Esophagus muscularis mucosa (tissue), 4 donors: Measurements from ENCODE around the gene TBC1D8. TPM values are rescaled to one million over a fixed set of nuclear protein-coding genes. Genes with fewer than 3 reads are reported as not detected.

ENCODE experiments used
- DNase-seq: peaks from one replicate; pipeline ENCODE4 v3.0.0-alpha.2; 2017; ENCODE audit errors: extremely low spot score
- H3K27ac ChIP-seq, 4 donors: fragments of 200-600 bp; sonication (generic); replicated peaks in 1 of 4; 1 replicate in 3 of 4; 2 replicates in 1 of 4; pipeline ENCODE4 v1.5.1; 2016 to 2019; ENCODE audit warnings: mild to moderate bottlenecking in 1 of 4
- H3K27me3 ChIP-seq, 4 donors: fragments of 200-600 bp; sonication (generic); one replicate each; pipeline versions ENCODE4 v1.5.1 to v1.6.0; 2016 to 2019
- H3K36me3 ChIP-seq, 4 donors: fragments of 200-600 bp; sonication (generic); one replicate each; pipeline ENCODE4 v1.5.1; 2016 to 2019
- H3K4me1 ChIP-seq, 4 donors: fragments of 200-600 bp; sonication (generic); one replicate each; pipeline ENCODE4 v1.5.1; 2016 to 2019
- H3K4me3 ChIP-seq, 4 donors: fragments of 200-600 bp; sonication (generic); 1 replicate in 2 of 4; 2 replicates in 2 of 4; pipeline ENCODE4 v1.5.1; 2016 to 2019; ENCODE audit warnings: mild to moderate bottlenecking in 4 of 4, moderate library complexity in 1 of 4
- H3K9me3 ChIP-seq, 4 donors: fragments of 200-600 bp; sonication (generic); 1 replicate in 3 of 4; 2 replicates in 1 of 4; pipeline ENCODE4 v1.5.1; 2016 to 2019
- EP300 ChIP-seq: sonication (generic); formaldehyde crosslinking; IDR thresholded peaks from one replicate; pipeline ENCODE4 v1.6.1; 2017; ENCODE audit warnings: antibody characterized with exemption
- POLR2A ChIP-seq: fragments of 450-650 bp; IDR thresholded peaks from one replicate; pipeline ENCODE4 v1.6.1; 2017; ENCODE audit warnings: antibody characterized with exemption, moderate library complexity, mild to moderate bottlenecking, low read depth
- POLR2AphosphoS5 ChIP-seq, 2 donors: sonication (generic); formaldehyde crosslinking; IDR thresholded peaks; one replicate each; pipeline ENCODE4 v1.6.1; 2017; ENCODE audit warnings: antibody characterized with exemption in 2 of 2
- WGBS: methylation state at CpG from one replicate; pipeline ENCODE4 v1.1.5; 2018; 5-methylcytosine and 5-hydroxymethylcytosine counted together
- intact Hi-C: fragments of 100-400 bp; cut with DNase I; formaldehyde crosslinking; loops from one replicate; pipeline ENCODE4 v1.15.1; 2023
- total RNA-seq, 4 donors: library from RNA; depleted of rRNA; stranded (reverse); fragments of >200 nt; gene quantifications; one replicate each; pipeline versions ENCODE4 v1.1.0 to v1.2.1, GENCODE V29; 2016
- TF ChIP-seq, protein P1 (sequence below), 3 experiments: fragments of 200-600 bp in 2 of 3; fragments of 450-650 bp in 1 of 3; sonication (generic) in 2 of 3; IDR thresholded peaks; one replicate each; pipeline ENCODE4 v1.5.1; 2017 to 2019; ENCODE audit warnings: antibody characterized with exemption in 3 of 3, mild to moderate bottlenecking in 2 of 3, moderate library complexity in 1 of 3

TBC1D8 gene
- total RNA-seq, 4 donors from 2014 or later = 16.7 to 23.4 (median 20.4) TPM

- Histone ChIP-seq H3K4me3 (no peak overlapping the region), H3K9me3 (no peaks in the 10 kb centered on the region), H3K27me3 (no peaks in the 10 kb centered on the region), H3K36me3 (peaks cover 15 to 64% (median 33%) of the 10 kb centered on the region in 4 donors), H3K27ac (no peak overlapping the region), H3K4me1 (peaks cover 0 to 5% (median under 1%) of the 10 kb centered on the region in 4 donors)
- no peak for TF ChIP-seq POLR2A
- TF ChIP-seq EP300 = no peak
- TF ChIP-seq, protein P1, sequence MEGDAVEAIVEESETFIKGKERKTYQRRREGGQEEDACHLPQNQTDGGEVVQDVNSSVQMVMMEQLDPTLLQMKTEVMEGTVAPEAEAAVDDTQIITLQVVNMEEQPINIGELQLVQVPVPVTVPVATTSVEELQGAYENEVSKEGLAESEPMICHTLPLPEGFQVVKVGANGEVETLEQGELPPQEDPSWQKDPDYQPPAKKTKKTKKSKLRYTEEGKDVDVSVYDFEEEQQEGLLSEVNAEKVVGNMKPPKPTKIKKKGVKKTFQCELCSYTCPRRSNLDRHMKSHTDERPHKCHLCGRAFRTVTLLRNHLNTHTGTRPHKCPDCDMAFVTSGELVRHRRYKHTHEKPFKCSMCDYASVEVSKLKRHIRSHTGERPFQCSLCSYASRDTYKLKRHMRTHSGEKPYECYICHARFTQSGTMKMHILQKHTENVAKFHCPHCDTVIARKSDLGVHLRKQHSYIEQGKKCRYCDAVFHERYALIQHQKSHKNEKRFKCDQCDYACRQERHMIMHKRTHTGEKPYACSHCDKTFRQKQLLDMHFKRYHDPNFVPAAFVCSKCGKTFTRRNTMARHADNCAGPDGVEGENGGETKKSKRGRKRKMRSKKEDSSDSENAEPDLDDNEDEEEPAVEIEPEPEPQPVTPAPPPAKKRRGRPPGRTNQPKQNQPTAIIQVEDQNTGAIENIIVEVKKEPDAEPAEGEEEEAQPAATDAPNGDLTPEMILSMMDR (IDR thresholded peaks at IDR 0.05) = no peak
- no peak for TF ChIP-seq POLR2AphosphoS5 (IDR thresholded peaks at IDR 0.05)
- WGBS = 82% methylated on average over 8 of the region's 8 CpGs
- no peak for DNase-seq
- intact Hi-C loops = no loop called here
These were observed 162.4 kb downstream of the TBC1D8 start for GRCh38 chr2:100988630-100989417.

GRCh38 chr2:100987974-100988373 is 163.2 kb downstream of the TBC1D8 start:
- 96% methylated on average over 3 of the region's 4 CpGs for WGBS
- H3K4me1 ChIP-seq = peaks cover 0 to 12% (median 1%) of the 10 kb centered on the region in 4 donors
- H3K9me3 ChIP-seq = no peaks in the 10 kb centered on the region
- H3K4me3 ChIP-seq = no peak overlapping the region
- H3K36me3 ChIP-seq = peaks cover 15 to 64% (median 32%) of the 10 kb centered on the region in 4 donors
- TF ChIP-seq EP300 (no peak), POLR2AphosphoS5 (IDR thresholded peaks at IDR 0.05) (no peak), POLR2A (no peak)
- TF ChIP-seq, protein P1 (IDR thresholded peaks at IDR 0.05) = no peak
- intact Hi-C loops = no loop called here
- no peak overlapping the region for H3K27ac ChIP-seq
- no peaks in the 10 kb centered on the region for H3K27me3 ChIP-seq
- DNase-seq = no peak

DNA sequence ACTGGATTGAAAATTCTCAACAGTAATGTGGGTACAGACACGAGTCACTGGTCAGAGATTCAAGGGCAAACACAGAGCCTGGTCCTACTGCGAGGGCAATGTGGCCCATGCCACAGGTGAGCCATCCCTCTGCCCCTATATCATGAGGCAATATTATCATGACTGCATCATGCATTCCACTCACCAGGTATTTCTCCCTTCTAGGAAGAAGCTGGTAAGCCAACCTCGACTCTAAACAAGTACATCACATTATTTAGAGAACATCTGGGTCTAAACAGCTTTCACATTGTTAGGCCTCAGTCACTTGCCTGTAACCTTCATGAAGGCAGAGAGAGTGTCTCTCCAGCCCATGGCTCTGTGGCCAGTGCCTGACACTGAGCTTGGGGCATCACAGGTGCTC is 163.6 kb downstream of the TBC1D8 start:
- no peak for DNase-seq
- H3K36me3 ChIP-seq = peaks cover 16 to 65% (median 37%) of the 10 kb centered on the region in 4 donors
- H3K9me3 ChIP-seq = no peaks in the 10 kb centered on the region
- H3K27me3 ChIP-seq = no peaks in the 10 kb centered on the region
- H3K4me1 ChIP-seq = peaks cover 0 to 12% (median 1%) of the 10 kb centered on the region in 4 donors
- no peak overlapping the region for H3K27ac ChIP-seq
- TF ChIP-seq, protein P1 (IDR thresholded peaks at IDR 0.05) = no peak
- no peak for TF ChIP-seq POLR2AphosphoS5 (IDR thresholded peaks at IDR 0.05)
- no peak for TF ChIP-seq POLR2A
- no peak for TF ChIP-seq EP300
- 89% methylated on average over 3 of the region's 3 CpGs for WGBS
- intact Hi-C loops = no loop called here
- no peak overlapping the region for H3K4me3 ChIP-seq

- peaks cover 21 to 67% (median 45%) of the 10 kb centered on the region in 4 donors for H3K36me3 ChIP-seq
- no peak for DNase-seq
- H3K27me3 ChIP-seq = no peaks in the 10 kb centered on the region
- no peak overlapping the region for H3K27ac ChIP-seq
- no peaks in the 10 kb centered on the region for H3K9me3 ChIP-seq
- H3K4me1 ChIP-seq = peaks cover 0 to 12% (median 1%) of the 10 kb centered on the region in 4 donors
- whole genome bisulfite sequencing = 93% methylated on average over 11 of the region's 11 CpGs
- intact Hi-C loops = no loop called here
- H3K4me3 ChIP-seq = no peak overlapping the region
- TF ChIP-seq POLR2AphosphoS5 (IDR thresholded peaks at IDR 0.05) (no peak), POLR2A (no peak), EP300 (no peak)
- TF ChIP-seq, protein P1 (IDR thresholded peaks at IDR 0.05) = no peak
These were observed 165.0 kb downstream of the TBC1D8 start for GRCh38 chr2:100986157-100986556.
